ENCODE data around the gene NSMCE4A. TPM values are rescaled to one million over a fixed set of nuclear protein-coding genes. Genes with fewer than 3 reads are reported as not detected.

NSMCE4A gene
- total and polyA plus RNA-seq, 9 of the 15 experiments (the other 6 are each of a cell fraction or from before 2014, with no cell fraction given) = 8.4 to 88.5 (median 46.4) TPM

- TF ChIP-seq MGA (IDR thresholded peaks at IDR 0.05) (peak; percentile 64; the same call in 1 of the 2 replicates), ZNF444 (CRISPR knock-in tag; IDR thresholded peaks at IDR 0.05) (no peak), FOXK2 (conservative IDR thresholded peaks at IDR 0.05 in 1 of 2, IDR thresholded peaks at IDR 0.05 in 1 of 2; ENCODE audit: low read depth in 2 of 2) (no peak), EP300 (IDR thresholded peaks at IDR 0.05; ENCODE audit: low read length) (no peak), PML (IDR thresholded peaks at IDR 0.05; ENCODE audit: low read length) (no peak), ZNF398 (CRISPR knock-in tag; IDR thresholded peaks at IDR 0.05) (no peak), PBX2 (CRISPR knock-in tag; IDR thresholded peaks at IDR 0.05; ENCODE audit: low read depth) (no peak), PBX2 (tag; conservative IDR thresholded peaks at IDR 0.05; ENCODE audit: low read depth) (no peak)
These were observed at the start of gene NSMCE4A (continued) for GRCh38 chr10:121974535-121975294.

Data from K562 (cell line).